NCI-H128 (cell line): Measurements from ENCODE around the gene PKP1.

Experiments
- DNase-seq: peaks from one replicate; lab custom pipeline; 2025; ENCODE audit not compliant: unreplicated experiment; lab: John Stamatoyannopoulos, UW

The PKP1 gene

DNA sequence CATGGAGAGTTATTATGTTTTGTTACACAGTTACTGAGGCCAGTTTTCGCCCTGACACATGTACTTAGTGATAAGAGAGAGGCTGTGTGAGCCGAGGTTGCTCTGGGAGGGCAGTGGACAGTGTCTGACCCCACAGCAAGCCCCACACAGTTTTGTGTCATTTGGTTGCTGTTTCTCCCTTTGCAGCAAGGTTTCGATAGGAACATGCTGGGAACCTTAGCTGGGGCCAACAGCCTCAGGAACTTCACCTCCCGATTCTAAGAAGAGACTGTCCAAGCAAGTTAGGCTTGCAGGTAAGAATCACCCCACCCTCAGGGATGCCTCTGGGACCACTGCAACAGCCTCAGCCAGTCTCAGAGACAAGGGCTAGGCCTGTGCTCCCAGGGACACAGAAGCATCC lies 45.3 kb downstream of the PKP1 start:
- no peak for DNase-seq

DNA sequence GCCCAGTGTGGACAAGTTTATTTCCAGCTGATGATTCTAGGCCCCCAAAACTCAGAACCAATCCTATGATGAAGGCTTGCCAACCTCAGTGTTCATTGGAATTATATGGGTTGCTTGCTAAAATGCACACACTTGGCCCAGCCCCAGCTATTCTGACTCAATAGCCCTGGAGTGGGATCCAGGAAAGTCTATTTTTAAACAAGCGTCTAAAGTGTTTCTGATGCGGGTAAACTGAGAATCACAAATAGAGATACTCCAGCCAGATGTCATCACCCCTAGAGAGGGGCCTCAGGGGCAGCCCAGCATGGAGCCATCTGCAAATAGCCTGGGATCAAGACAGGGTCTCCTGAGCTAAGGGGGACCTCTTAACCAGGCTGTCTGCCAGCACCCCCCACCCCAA lies 46.0 kb downstream of the PKP1 start:
- DNase-seq: no peak

GRCh38 chr1:201329801-201330200 lies 46.5 kb downstream of the PKP1 start:
- DNase-seq: no peak

DNA sequence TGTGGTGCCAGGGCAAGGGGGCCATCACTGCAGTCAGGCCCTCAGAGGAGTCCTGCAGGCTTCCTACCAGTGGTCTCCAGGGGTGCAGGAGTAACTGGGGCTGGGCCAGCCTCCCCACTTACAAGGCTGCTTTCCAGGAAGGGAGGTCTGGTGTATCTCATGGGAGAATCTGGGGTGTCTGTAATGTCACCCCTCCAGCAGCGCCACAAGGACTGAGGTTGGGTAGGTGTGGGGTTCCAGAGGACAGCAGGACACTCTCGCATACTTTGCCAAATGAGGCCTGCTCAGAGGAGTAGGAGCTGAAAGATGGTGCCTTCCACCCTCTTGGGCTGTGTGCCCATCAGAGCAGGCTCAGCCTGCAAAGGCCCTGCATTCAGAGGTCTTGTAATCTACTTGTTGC lies 47.2 kb downstream of the PKP1 start:
- DNase-seq: no peak

GRCh38 chr1:201331166-201331565 lies 47.9 kb downstream of the PKP1 start:
- no peak for DNase-seq

GRCh38 chr1:201332021-201332420 lies 48.7 kb downstream of the PKP1 start:
- DNase-seq: no peak

- no peak for DNase-seq
Observed at GRCh38 chr1:201332616-201333335, 49.5 kb downstream of the PKP1 start.

DNA sequence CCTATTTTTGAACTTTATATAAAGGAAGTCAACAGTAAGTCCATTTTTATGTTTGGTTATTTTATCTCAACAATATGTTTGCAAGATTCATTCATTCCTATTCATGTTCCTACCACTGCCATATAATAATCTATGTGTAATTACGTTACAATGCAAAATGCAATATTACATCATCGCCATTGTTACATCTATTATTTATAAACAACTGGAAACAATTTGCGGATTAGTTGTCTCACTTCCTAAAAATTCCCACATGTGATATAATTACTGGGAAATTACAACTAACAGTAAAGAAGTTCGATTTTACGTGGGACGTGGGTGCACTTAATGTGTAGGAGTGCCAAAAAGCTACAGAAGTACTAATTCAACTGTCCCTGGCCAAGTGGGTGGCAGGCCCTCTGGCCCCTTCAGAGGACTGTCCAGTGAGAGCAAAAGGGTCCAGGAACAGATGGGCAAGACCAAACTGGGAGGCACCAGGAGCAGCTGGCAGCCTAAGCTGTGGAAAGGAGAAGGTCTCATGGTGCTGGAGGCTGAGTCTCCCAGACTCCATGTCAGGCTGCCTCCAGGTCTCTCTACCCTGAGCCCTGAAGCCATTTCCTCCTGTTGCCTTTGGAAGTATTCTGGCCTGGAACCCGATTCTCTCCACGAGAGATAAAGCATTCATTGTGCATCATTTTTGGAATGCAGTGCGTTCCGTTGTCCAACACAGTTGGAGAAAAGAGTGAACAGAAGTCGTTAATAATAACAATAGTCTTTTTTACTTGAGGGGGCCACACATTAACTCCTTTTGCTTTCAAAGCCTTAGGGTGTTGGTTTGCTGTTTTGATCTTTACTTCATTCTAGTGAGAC lies 51.2 kb downstream of the PKP1 start:
- DNase-seq: no peak

DNA sequence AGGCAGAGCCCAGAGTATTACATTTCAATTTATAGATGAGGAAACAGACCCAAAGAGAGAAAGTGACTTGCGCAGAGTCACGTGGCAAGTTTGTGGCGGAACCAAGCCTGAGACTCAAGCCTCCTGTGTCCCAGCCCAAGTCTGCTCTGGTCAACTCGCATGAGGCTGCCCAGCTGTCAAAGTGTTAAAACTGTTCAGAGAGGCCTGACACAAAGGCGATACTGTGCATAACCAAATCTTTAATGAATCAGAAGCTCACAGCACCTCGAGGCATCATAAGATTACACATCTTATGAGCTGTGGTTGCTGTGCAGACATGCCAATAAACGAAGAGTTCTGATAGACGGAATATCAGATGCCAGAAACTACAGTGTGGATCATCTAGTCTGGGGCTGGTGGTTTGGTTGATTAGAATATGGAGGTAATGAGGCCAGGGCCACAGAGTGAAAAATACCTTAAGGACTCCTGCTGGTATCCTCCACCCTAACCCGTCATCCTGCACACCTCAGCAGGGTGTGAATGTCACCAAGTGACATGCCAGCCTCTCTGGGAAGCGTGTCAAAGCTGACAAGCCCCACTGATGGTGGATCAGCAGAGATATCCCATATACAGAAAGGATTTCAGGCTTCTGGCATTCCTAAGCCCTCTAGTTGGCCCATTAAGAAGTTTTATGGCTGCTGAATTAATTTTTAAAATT lies 52.0 kb downstream of the PKP1 start:
- DNase-seq: no peak

- no peak for DNase-seq
Observed at GRCh38 chr1:201335901-201336300, 52.6 kb downstream of the PKP1 start.

DNA sequence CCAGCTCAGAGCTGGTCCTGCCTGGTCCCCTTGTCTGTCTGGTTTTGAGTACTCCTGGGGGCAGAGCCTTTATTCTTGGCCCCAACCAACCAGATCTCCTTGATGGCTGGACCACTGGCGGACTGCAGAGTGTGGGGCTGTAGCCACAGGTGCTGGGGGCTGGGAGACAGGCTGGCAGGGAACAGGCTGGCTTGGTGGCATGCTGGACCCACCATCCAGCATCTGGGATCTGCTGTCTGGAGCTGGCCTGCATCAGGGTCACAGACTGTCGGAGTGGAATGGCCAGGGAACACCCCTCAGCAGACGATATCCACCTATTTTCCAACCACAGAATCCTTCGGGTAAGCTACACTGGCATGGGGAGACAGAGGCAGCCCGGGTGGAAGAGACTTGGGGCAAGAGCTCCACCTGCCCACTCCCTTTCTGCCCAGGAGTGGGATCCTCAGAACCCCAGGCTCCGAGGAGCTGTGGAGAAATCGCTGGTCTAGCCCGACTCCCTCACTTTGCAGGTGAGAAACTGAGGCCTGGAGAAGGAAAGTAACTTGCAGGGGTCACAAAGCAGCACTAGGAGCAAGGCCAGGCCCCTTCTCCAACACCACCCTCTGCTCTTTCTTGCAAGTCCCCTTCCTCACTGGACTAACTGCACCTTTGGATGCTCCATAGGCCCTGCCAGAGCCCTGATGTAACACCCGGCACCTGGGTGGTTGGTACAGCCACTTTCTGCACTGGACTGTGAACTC lies 53.6 kb downstream of the PKP1 start:
- no peak for DNase-seq

DNA sequence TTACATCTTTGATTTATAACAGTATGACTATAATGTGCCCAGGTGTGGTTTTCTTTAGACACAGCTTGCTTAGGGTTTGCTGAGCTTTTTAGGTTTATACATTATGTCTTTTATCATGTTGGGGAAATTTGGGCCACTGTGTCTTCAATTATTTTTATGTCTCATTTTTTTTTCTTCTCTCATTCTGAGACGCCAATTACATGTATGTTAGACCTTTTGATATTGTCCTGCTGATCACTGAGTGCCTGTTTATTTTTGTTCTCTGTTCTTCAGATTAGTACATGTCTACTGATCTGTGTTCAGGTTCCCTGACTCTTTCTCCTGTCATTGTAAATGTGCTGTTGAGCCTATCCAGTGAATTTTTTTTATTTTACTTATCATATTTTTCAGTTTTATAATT lies 58.1 kb downstream of the PKP1 start:
- DNase-seq: no peak

- no peak for DNase-seq
Observed at GRCh38 chr1:201344206-201345080, 61.1 kb downstream of the PKP1 start.

- no peak for DNase-seq
Observed at GRCh38 chr1:201345081-201345355, 61.7 kb downstream of the PKP1 start.

DNA sequence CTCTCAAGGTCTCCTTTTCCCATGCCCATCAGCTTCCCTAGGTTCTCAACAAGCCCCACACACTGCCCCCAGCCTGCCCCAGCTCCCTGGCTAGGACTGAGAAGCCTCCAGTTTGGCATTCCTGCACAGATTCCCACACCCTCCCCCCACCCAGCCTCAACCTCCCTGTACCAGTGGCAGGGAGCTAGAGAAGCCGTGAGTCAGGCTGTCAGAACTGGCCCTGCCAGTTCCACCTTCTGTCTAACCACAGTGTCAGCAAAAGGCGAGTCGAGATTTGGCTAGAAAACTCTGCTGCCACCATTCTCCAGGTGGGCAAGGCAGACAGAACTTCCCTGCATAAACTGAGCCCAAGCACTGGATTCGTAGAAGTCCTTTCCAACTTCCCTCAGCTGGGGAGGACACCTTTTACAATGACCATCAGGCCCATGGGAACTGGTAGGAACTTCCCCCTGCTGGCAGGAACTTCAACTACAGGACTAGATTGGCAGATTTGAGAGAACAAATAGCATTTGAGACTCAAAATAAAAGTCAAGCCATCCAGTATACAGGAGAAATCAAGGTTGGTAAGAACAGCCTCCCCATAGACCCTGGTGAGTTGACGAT lies 63.1 kb downstream of the PKP1 start:
- no peak for DNase-seq

GRCh38 chr1:201346987-201347386 lies 63.7 kb downstream of the PKP1 start:
- no peak for DNase-seq

- no peak for DNase-seq
Observed at GRCh38 chr1:201347498-201348210, 64.3 kb downstream of the PKP1 start.

DNA sequence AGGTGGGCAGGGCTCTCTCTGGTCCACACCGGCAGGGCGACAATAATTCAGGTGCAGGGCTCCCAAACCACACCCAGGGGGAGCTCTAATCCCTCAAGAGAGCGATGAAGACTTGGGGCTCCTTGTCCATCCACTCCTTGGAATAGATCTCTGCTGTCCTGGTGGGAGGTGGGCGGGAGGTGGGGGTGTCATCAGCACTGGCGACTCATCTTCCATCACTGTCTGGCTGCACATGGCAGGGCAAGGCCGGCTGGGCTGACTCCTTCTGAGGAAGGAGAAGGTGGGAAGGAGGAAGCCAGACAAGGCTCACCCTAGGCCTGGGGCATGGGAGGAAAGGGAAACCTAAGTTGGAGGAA lies 64.9 kb downstream of the PKP1 start:
- DNase-seq: peak; percentile 33

DNA sequence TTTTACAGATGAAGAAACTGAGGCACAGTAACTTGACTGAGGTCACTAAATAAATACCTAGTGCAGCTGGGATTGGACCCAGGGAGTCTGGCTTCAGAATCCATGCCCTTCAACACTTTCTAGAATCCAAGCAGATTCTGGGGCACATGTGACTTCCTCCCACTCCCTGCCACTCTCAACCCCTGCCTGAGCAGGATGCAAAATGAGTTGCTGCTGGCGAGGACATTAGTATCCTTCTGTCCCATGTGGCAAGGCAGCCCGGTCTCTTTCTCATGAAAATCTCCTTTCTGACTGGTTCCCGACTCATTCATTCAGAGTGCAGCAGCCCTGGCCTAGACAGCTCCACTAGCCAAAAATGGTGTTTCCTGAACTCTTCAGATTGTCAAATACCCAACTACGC lies 65.8 kb downstream of the PKP1 start:
- no peak for DNase-seq

DNA sequence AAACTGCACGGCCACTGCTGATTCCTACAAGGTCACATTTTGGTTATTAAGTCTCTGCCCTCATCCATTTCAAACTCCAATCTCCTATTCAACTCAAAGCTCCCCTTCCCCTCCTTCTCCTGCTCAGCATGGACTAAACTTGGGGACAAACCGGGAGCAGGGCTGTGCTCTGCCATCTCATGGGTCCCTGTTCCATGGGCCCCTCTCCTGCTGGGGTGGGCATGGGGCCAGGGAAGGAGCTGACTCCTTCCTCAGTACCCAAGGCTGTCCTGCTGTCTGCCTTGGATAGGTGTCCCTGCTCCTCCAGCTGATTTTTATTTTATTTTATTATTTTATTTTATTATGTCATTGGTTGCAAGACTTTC lies 67.0 kb downstream of the PKP1 start:
- no peak for DNase-seq
